NCI-H2081 (cell line): Measurements from ENCODE around the gene PLEKHH1.

Experiments used
- DNase-seq, 2 experiments: peaks; one replicate each; lab custom pipeline; 2025; lab: John Stamatoyannopoulos, UW

Gene PLEKHH1

GRCh38 chr14:67510836-67511235, 22.3 kb upstream of the PLEKHH1 start:
- no peak for DNase-seq

- DNase-seq, result no peak
These were observed 20.4 kb upstream of the PLEKHH1 start for GRCh38 chr14:67512463-67513310.

- peak in 1 of 2 experiments; percentile 14 for DNase-seq
These were observed 19.4 kb upstream of the PLEKHH1 start for GRCh38 chr14:67513631-67514108.

- peak in 1 of 2 experiments; percentile 20 for DNase-seq
These were observed 18.9 kb upstream of the PLEKHH1 start for GRCh38 chr14:67514203-67514607.

GRCh38 chr14:67514650-67515385, 18.3 kb upstream of the PLEKHH1 start:
- DNase-seq, result peak; percentile 5 to 46

- peak in 1 of 2 experiments; percentile 44 for DNase-seq
These were observed 17.6 kb upstream of the PLEKHH1 start for GRCh38 chr14:67515386-67516079.

- DNase-seq, result no peak
These were observed 16.4 kb upstream of the PLEKHH1 start for GRCh38 chr14:67516676-67517075.

- no peak for DNase-seq
These were observed 16.0 kb upstream of the PLEKHH1 start for GRCh38 chr14:67517083-67517482.

- DNase-seq, result no peak
These were observed 13.7 kb upstream of the PLEKHH1 start for GRCh38 chr14:67519406-67519805.

GRCh38 chr14:67520482-67520881, 12.6 kb upstream of the PLEKHH1 start:
- no peak for DNase-seq

GRCh38 chr14:67522270-67522669, 10.8 kb upstream of the PLEKHH1 start:
- DNase-seq, result no peak

GRCh38 chr14:67523764-67524633, 9.1 kb upstream of the PLEKHH1 start:
- DNase-seq, result peak in 1 of 2 experiments; percentile 3

GRCh38 chr14:67524634-67524963, 8.5 kb upstream of the PLEKHH1 start:
- DNase-seq, result no peak

GRCh38 chr14:67525389-67525788, 7.7 kb upstream of the PLEKHH1 start:
- no peak for DNase-seq

GRCh38 chr14:67526181-67526580, 6.9 kb upstream of the PLEKHH1 start:
- DNase-seq, result no peak

- DNase-seq, result peak; percentile 24 to 64
These were observed 6.2 kb upstream of the PLEKHH1 start for GRCh38 chr14:67526676-67527459.

GRCh38 chr14:67527756-67528155, 5.3 kb upstream of the PLEKHH1 start:
- no peak for DNase-seq

- no peak for DNase-seq
These were observed 4.8 kb upstream of the PLEKHH1 start for GRCh38 chr14:67528276-67528675.

GRCh38 chr14:67529947-67530935, 2.8 kb upstream of the PLEKHH1 start:
- no peak for DNase-seq
